CD4-positive, alpha-beta T cell (primary cell): ENCODE data around the gene TPO. TPM values are rescaled to one million over a fixed set of nuclear protein-coding genes. Genes with fewer than 3 reads are reported as not detected.

Experiments used
- ATAC-seq: fragments of 200-7000 bp; cut with Tn5 transposase; one replicate; pipeline ENCODE4 v1.10.0; 2022; ENCODE audit warnings: mild to moderate bottlenecking; ENCODE audit not compliant: poor library complexity
- CTCF ChIA-PET: fragments of 350-600 bp; sonication (Branson Sonifier 250); formaldehyde crosslinking; loops from one replicate; lab custom pipeline; 2021; ENCODE audit warnings: antibody characterized with exemption, inconsistent platforms; lab: Charles Lee
- POLR2A ChIA-PET: fragments of 350-600 bp; sonication (Branson Sonifier 250); formaldehyde crosslinking; loops from one replicate; lab custom pipeline; 2021; ENCODE audit warnings: antibody characterized with exemption, inconsistent platforms; lab: Charles Lee
- DNase-seq, 14 experiments: peaks; one replicate each; pipeline ENCODE4 v3.0.0-alpha.2; 2013 to 2020; ENCODE audit warnings: mixed read lengths in 2 of 14
- H3K27ac ChIP-seq, 2 donors: one replicate each; pipeline versions ENCODE4 v1.5.1 to v1.7.0; 2013; ENCODE audit warnings: low read length in 2 of 2, low read depth in 1 of 2, mild to moderate bottlenecking in 1 of 2
- H3K27me3 ChIP-seq, 2 experiments: 1 replicate in 1 of 2; 2 replicates in 1 of 2; pipeline versions ENCODE4 v1.6.1 to v1.7.0; 2013; ENCODE audit warnings: low read length in 2 of 2, control low read depth in 1 of 2, mild to moderate bottlenecking in 1 of 2, moderate library complexity in 1 of 2; ENCODE audit not compliant: insufficient read depth in 2 of 2, control insufficient read depth in 1 of 2
- H3K36me3 ChIP-seq: one replicate; pipeline ENCODE4 v1.6.1; 2013; ENCODE audit warnings: low read length, control low read depth; ENCODE audit not compliant: insufficient read depth
- H3K4me1 ChIP-seq: one replicate; pipeline ENCODE4 v1.6.1; 2013; ENCODE audit warnings: low read length, control low read depth; ENCODE audit not compliant: insufficient read depth
- H3K4me3 ChIP-seq: one replicate; pipeline ENCODE4 v1.5.1; 2013; ENCODE audit warnings: mild to moderate bottlenecking, low read length, moderate library complexity
- H3K9me3 ChIP-seq, 2 experiments: 1 replicate in 1 of 2; 2 replicates in 1 of 2; pipeline versions ENCODE4 v1.6.1 to v1.7.0; 2013; ENCODE audit warnings: low read length in 2 of 2, mild to moderate bottlenecking in 2 of 2, control low read depth in 1 of 2, moderate library complexity in 1 of 2; ENCODE audit not compliant: control insufficient read depth in 1 of 2, insufficient read depth in 1 of 2
- H3K27ac Mint-ChIP-seq: one replicate; pipeline ENCODE4 v1.8.0; 2020; ENCODE audit warnings: mixed read lengths
- H3K27me3 Mint-ChIP-seq: one replicate; pipeline ENCODE4 v1.8.0; 2021; ENCODE audit warnings: mixed read lengths
- H3K36me3 Mint-ChIP-seq: one replicate; pipeline ENCODE4 v1.8.0; 2021; ENCODE audit warnings: low read depth, mixed read lengths
- H3K4me1 Mint-ChIP-seq: one replicate; pipeline ENCODE4 v1.8.0; 2021; ENCODE audit warnings: low read depth, mixed read lengths
- H3K4me3 Mint-ChIP-seq: one replicate; pipeline ENCODE4 v1.8.0; 2020; ENCODE audit warnings: mild to moderate bottlenecking, mixed read lengths
- H3K9me3 Mint-ChIP-seq: one replicate; pipeline ENCODE4 v1.8.0; 2020; ENCODE audit warnings: mixed read lengths
- CTCF ChIP-seq: fragments of 200-600 bp; IDR thresholded peaks from one replicate; pipeline ENCODE4 v1.8.0; 2022; ENCODE audit warnings: antibody characterized with exemption, mild to moderate bottlenecking
- intact Hi-C, 2 experiments: fragments of 100-400 bp; cut with DNase I in 1 of 2; cut with micrococcal nuclease in 1 of 2; formaldehyde crosslinking; loops; one replicate each; pipeline versions ENCODE4 v1.15.1 to v1.9.0; 2023 to 2025; cut with DNase I, micrococcal nuclease
- total RNA-seq, 174 experiments: library from RNA in 2 of 174; stranded (reverse) in 2 of 174; gene quantifications; one replicate each; pipeline ENCODE4 v1.2.3 and lab custom pipeline; 2021 to 2026

Gene TPO
- total RNA-seq, 2 experiments from 2014 or later, result 0.27 TPM; not detected in 1

GRCh38 chr2:1477196-1478040 is 64.2 kb downstream of the TPO start:
- Mint-ChIP-seq H3K27me3 (no peaks in the 10 kb centered on the region), H3K27ac (no peak overlapping the region), H3K4me1 (no peaks in the 10 kb centered on the region), H3K9me3 (no peaks in the 10 kb centered on the region), H3K4me3 (no peak overlapping the region), H3K36me3 (no peaks in the 10 kb centered on the region)
- Histone ChIP-seq H3K27me3 (no peaks in the 10 kb centered on the region), H3K36me3 (no peaks in the 10 kb centered on the region), H3K27ac (no peak overlapping the region), H3K4me3 (no peak overlapping the region), H3K4me1 (no peaks in the 10 kb centered on the region), H3K9me3 (peaks cover 0 to 14% of the 10 kb centered on the region in 2 experiments)
- ChIA-PET CTCF (no interaction called here), POLR2A (no interaction called here)
- TF ChIP-seq CTCF, result no peak
- ATAC-seq, result no peak
- DNase-seq, result peak in 1 of 14 experiments; percentile 13
- intact Hi-C loops, result no loop called here

- CTCF ChIA-PET, result no interaction called here
- Histone ChIP-seq H3K27me3 (no peaks in the 10 kb centered on the region), H3K4me1 (peaks cover 7% of the 10 kb centered on the region), H3K27ac (no peak overlapping the region), H3K4me3 (no peak overlapping the region), H3K36me3 (no peaks in the 10 kb centered on the region), H3K9me3 (peaks cover 0 to 14% of the 10 kb centered on the region in 2 experiments)
- ATAC-seq (no peak), DNase-seq (no peak)
- Mint-ChIP-seq H3K27me3 (no peaks in the 10 kb centered on the region), H3K4me3 (no peak overlapping the region), H3K4me1 (no peaks in the 10 kb centered on the region), H3K27ac (no peak overlapping the region), H3K9me3 (no peaks in the 10 kb centered on the region), H3K36me3 (no peaks in the 10 kb centered on the region)
- no peak for TF ChIP-seq CTCF
- intact Hi-C loops, result no loop called here
- POLR2A ChIA-PET, result no interaction called here
These were observed 65.3 kb downstream of the TPO start for GRCh38 chr2:1478311-1479305.

- Histone ChIP-seq H3K27me3 (no peaks in the 10 kb centered on the region), H3K27ac (no peak overlapping the region), H3K4me3 (no peak overlapping the region), H3K36me3 (no peaks in the 10 kb centered on the region), H3K4me1 (peaks cover 7% of the 10 kb centered on the region), H3K9me3 (peaks cover 0 to 14% of the 10 kb centered on the region in 2 experiments)
- POLR2A ChIA-PET, result no interaction called here
- ATAC-seq, result no peak
- H3K4me1 Mint-ChIP-seq, result no peaks in the 10 kb centered on the region
- no peak for TF ChIP-seq CTCF
- DNase-seq, result no peak
- no peak overlapping the region for H3K27ac Mint-ChIP-seq
- no peaks in the 10 kb centered on the region for H3K36me3 Mint-ChIP-seq
- H3K4me3 Mint-ChIP-seq, result no peak overlapping the region
- H3K27me3 Mint-ChIP-seq, result no peaks in the 10 kb centered on the region
- intact Hi-C loops, result no loop called here
- CTCF ChIA-PET, result no interaction called here
- H3K9me3 Mint-ChIP-seq, result no peaks in the 10 kb centered on the region
These were observed 66.1 kb downstream of the TPO start for GRCh38 chr2:1479346-1479745.
